Superior temporal gyrus (tissue), 1 donor: ENCODE results near the gene APOL6.

ENCODE experiments used
- DNase-seq: peaks from one replicate; pipeline ENCODE4 v3.0.0-alpha.2; 2016; ENCODE audit errors: extremely low spot score

The APOL6 gene

GRCh38 chr22:35648066-35649025, at the start of gene APOL6:
TSS of gene APOL6 (plus strand) at chr22:35648446. CDS start at chr22:35656426, 7,980 bp downstream.
- DNase-seq: peak; percentile 73

- no peak for DNase-seq
Measured at GRCh38 chr22:35599364-35599763, 48.9 kb upstream of the APOL6 start.

DNA sequence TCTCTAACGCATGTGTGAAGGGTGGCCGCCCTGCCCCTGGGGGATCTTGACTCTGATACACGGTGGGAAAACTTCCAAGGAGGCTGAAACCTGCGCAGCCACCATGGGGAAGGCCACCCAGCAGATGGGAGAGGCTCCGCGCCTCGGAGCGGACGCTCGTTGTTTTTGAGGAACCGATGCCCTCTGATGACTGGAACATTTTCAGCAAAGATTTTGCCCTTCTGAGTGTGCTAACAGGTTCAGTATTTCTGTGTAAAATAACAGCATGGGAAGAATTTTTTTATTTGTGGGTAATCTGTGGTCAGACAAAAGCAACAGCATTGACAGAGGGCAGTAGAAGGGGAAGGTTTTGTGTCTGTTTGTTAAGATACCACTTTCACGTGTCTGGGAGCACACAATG, 47.8 kb upstream of the APOL6 start:
- no peak for DNase-seq

DNA sequence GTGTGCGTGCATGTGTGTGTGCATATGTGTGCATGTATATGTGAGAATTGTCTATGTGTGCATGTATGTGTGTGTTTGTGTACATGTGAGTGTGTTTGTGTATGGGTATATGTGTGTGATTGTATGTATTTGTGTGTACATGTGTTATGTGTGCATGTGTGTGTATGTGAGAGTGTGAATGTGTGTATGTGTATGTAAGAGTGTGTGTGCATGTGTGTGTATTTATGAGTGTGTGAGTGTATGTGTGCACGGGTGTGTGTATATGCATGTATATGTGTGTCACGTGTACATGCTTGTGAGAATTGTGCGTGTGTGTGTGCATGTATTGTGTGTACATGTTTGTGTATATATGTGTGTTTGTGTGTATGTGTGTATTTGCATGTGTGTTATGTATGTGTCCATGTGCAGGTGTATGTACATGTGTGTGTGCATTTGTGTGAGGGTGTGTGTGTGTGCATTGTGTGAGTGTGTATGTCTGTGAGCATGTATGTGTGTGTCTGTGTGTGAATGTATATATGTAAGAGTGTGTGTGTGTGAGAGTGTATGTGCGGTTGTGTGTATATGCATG, 47.1 kb upstream of the APOL6 start:
- DNase-seq: no peak

- no peak for DNase-seq
Measured at GRCh38 chr22:35601743-35602615, 46.3 kb upstream of the APOL6 start.

DNA sequence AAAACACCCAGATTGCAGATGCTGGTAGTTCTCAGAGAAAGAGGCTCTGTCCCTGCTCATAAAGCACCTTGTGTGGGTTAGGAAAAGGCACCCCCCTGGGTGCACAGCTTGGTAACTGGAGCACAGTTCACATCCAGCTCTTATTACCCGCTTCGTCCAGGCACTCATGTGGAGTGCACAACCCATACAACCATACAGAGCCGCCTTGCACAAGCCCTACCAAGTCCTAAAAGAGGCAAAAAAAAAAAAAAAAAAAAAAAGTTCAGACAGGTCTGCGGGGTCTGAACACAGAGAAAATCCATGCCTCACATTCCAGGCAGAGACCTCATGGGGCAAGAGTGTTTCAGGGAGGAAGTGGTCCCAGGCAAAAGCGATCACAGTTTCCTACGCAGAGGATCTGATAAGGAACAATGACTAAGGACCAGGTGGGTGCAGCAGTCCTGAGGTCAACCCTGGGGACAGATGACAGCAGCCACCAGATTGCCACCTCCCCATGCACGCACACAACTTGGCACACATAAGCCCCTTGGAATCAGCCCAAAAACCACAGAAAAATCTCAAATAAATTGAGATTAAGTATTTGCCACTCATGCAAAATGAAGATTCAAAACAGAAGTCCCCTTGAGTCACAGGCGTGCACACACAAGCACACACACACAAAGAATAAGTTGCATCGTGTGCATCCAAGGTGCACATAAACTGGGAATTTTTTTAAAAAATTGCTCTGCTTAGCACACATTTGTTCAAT, 43.5 kb upstream of the APOL6 start:
- no peak for DNase-seq

- peak; percentile 20 for DNase-seq
Measured at GRCh38 chr22:35605369-35605680, 42.9 kb upstream of the APOL6 start.

DNA sequence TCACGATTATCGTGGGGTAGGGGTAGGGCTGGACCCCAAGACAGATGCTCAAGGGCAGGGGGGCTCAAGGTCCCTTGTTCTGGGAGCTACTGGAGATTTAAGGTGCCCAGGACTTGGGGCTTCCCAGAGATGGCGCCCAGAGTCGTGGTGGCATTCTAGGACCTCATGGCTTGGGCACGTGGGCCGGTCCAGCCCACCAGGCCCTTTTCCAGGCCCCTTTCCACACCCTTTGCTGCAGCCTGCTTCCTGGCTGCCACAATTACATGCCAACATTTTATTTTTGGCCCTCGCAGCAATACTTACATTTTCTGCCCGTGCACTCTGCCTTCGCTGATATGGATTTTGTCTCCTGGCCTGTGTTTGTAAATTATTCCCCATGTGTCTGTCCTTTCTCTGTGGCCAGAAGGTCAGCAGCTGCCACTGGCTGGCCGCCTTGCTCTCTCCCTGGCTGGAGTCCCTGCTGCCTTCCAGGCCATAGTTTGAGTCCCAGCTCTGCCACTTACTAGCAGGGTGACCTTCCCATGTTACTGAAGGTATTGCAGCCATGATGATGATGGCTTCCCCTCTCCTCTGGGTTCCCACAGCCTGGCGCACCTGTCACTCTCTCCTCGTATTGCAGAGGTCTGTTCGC, 42.3 kb upstream of the APOL6 start:
- no peak for DNase-seq

DNA sequence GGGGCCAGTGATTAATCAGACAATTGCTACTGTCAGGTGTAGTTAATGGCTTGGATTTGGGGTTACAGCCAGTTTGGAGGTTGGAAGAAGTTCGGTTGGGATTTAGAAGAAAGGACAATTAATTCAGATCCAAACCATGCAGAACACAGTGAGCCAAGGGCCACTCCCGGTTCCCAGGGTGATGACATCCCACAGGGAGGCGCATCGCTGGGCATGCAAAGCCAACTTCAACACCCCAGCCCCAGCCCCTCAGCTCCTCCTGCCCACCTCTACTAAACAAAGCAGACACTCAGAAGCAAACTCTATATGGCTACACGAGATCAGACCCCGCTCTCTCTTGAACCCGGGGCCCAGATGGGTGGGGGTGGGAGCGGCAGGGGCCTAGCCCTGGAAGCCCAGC, 41.3 kb upstream of the APOL6 start:
- no peak for DNase-seq

- no peak for DNase-seq
Measured at GRCh38 chr22:35608088-35608487, 40.2 kb upstream of the APOL6 start.

DNA sequence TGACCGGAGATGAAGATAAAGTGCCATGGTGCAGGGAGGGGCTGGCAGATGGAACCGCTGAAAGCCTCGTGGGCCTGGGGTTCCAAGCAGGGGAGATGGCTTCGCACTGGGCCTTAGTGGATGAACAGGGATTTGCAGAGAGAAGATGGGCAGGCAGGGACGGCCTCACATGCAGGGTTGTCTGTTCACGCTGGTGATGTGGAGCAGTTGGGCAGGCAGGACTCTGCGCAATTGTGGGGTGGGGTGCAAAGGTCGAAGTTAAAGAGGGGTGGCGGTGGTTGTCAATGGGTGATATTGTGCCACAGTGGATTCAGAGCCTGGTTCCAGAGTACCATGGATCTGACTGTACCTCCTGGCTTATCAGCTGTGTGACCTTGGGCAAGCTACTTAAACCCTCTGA, 39.0 kb upstream of the APOL6 start:
- DNase-seq: no peak

DNA sequence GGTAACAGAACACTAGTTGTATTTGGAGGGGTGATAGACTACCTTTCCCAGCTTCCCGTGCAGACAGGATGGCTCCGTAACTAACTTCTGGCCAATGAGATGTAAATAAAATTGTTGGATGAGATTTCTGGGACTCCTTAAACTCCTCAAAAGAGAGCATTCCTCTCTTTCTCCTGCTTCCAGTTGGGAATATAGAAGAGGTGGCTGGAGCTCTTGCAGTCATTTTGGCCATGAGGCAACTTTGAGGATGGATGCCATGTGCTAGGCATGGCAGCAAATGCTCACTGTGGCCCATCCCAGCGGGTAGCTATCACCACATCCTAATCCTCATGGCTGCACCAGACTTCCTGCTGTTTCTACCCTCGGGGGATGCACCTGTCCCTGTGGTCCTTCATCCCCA, 38.5 kb upstream of the APOL6 start:
- DNase-seq: no peak

DNA sequence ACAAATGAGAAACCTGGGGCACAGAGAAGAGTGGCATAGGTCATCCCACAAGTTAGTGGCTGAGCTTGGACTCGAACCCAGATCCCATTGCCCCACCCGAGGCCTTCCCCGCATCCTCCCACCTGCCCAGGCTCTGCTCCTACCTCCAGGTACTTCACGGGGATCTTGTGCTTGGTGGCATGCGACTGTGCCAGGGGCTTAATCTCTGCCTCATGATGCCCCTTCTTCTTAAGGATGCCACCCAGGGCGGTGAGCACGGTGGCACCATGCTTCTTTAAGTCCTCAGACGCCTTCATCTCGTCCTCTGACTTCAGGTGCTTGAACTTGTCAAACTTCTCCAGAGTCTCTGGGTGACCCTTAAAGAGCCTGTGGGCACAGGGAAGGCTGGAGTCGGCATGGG, 37.5 kb upstream of the APOL6 start:
- no peak for DNase-seq

DNA sequence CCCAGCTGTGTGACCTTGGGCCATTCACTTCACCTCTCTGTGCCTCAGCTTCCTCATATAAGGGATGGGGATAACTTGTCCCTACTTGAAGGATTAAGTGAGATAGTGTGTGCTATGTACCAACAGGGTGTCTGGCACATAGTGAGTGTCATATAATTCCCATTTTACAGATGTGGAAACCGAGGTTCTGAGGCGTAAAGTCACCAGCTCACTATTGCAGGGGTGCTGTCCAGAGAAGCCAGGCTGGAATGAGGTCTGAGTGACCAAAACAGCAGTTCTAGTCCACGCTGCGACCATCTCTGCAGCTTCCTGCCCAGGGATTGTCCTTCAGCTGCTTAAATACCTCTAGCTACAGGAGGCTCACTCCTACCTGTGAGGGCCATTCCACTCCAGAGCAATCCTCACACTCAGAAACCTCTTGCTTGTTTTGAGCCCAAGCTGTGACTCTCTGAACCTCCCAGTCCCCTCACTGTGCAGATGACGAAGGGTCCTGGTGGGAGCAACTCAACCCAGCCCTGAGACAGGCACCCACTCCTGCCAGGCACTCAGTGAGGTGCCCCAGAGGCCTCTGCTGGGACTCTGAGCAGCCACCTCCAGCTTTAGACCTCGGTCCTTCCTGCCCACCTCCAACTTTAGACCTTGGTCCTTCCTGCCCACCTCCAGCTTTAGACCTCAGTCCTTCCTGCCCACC, 36.9 kb upstream of the APOL6 start:
- no peak for DNase-seq

DNA sequence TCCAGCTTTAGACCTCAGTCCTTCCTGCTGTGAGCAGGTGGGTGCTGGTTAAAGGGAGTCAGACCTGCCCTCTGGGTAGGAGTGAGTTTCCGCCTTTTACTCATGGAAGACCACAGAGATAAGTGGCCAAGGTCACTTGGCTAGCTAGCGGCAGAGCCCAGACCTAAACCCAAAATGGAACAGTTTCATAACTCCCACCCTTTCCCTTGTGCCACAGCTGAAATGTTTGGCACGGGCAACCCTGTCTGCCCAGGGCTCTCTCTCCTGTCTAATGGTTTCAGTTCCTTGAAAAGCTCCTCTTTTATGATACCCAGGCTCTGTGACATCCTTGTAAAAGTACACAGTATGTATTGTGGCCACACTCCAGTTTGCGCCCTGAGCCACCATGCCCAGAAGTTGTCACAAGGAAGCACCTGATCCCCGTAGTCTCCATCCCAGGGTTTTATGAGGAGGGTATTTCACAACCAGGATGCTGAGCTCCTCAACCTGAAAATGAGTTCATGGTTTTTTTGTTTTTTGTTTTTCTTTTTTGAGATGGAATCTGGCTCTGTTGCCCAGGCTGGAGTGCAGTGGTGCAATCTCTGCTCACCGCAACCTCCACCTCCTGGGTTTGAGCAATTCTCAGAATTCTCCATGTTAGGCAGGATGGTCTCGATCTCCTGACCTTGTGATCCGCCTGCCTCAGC, 36.2 kb upstream of the APOL6 start:
- no peak for DNase-seq

GRCh38 chr22:35612903-35613302, 35.3 kb upstream of the APOL6 start:
- no peak for DNase-seq

- no peak for DNase-seq
Measured at GRCh38 chr22:35614404-35614803, 33.8 kb upstream of the APOL6 start.

DNA sequence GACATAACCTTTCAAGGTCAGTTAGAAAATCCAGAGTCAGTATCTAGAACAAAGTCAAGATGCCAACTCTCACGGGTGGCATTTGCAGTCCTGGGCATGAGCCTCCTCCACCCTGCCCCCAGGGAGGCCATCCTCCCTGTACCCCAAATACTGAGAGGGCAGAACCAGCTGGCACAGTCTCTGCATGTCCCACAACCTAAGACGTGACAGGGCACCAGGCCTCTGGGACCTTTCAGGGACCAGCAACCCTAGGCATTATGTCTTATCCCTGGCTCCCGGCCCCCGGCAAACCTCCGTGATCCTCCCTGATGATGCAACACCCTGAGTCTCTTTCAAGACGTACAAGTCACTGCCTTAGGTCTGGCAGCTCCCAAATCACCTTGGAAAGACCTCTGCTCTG, 33.1 kb upstream of the APOL6 start:
- DNase-seq: no peak

DNA sequence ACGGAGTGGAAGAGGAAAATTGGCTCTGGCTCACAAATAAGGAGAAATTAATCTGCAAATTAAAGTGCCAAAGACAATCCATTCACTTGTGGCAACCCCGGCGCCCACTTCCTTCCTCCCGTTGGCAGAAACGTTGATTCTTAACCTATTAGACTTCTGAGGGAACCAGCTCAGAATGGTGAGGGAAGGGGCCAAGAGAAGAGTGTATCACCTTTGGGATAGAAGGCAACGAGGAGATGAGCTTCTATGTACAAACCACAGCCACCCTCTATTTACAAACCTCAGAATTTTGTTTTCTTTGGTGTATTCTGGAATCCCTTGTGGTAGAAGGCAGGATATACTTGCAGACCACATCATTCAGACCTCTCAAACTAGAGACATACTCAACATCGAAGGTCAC, 32.2 kb upstream of the APOL6 start:
- DNase-seq: no peak

- DNase-seq: no peak
Measured at GRCh38 chr22:35617137-35617755, 31.0 kb upstream of the APOL6 start, which contains the start of gene MB. TSS of gene MB (minus strand) at chr22:35617329. CDS start at chr22:35617257, 72 bp downstream.
